ENCODE results near the gene PSMD10.

PSMD10 gene

GRCh38 chrX:108091264-108091877 is at the start of gene PSMD10, which contains the start of gene ATG4A:
Gene PSMD10, minus strand, starts transcription at chrX:108091542. Its CDS starts 22 bp downstream, at chrX:108091520.
Gene ATG4A, plus strand, starts transcription at chrX:108091778. Its CDS starts 49 bp downstream, at chrX:108091827.
- TF ChIP-seq CTCF (IDR thresholded peaks at IDR 0.05; ENCODE audit: low read length, missing control alignments) = no peak
- DNase-seq (ENCODE audit: low read depth) = peak; percentile 96
- peak within 1 kb of the TSS; percentile 79 for H3K4me3 ChIP-seq (replicated peaks; ENCODE audit: low read depth, low read length)

- no peak overlapping the region for H3K4me3 ChIP-seq (replicated peaks; ENCODE audit: low read depth, low read length)
- TF ChIP-seq CTCF (IDR thresholded peaks at IDR 0.05; ENCODE audit: low read length, missing control alignments) = peak; percentile 46
- peak; percentile 21 for DNase-seq (ENCODE audit: low read depth)
Measured at GRCh38 chrX:108138814-108139702, 47.7 kb upstream of the PSMD10 start.

GRCh38 chrX:108134724-108135123 is 43.4 kb upstream of the PSMD10 start:
- DNase-seq (ENCODE audit: low read depth) = no peak
- TF ChIP-seq CTCF (IDR thresholded peaks at IDR 0.05; ENCODE audit: low read length, missing control alignments) = no peak
- no peak overlapping the region for H3K4me3 ChIP-seq (replicated peaks; ENCODE audit: low read depth, low read length)

GRCh38 chrX:108132876-108133275 is 41.5 kb upstream of the PSMD10 start:
- no peak for TF ChIP-seq CTCF (IDR thresholded peaks at IDR 0.05; ENCODE audit: low read length, missing control alignments)
- no peak overlapping the region for H3K4me3 ChIP-seq (replicated peaks; ENCODE audit: low read depth, low read length)
- DNase-seq (ENCODE audit: low read depth) = no peak

GRCh38 chrX:108132034-108132433 is 40.7 kb upstream of the PSMD10 start:
- no peak for TF ChIP-seq CTCF (IDR thresholded peaks at IDR 0.05; ENCODE audit: low read length, missing control alignments)
- no peak overlapping the region for H3K4me3 ChIP-seq (replicated peaks; ENCODE audit: low read depth, low read length)
- no peak for DNase-seq (ENCODE audit: low read depth)

- no peak for TF ChIP-seq CTCF (IDR thresholded peaks at IDR 0.05; ENCODE audit: low read length, missing control alignments)
- no peak overlapping the region for H3K4me3 ChIP-seq (replicated peaks; ENCODE audit: low read depth, low read length)
- peak; percentile 78 for DNase-seq (ENCODE audit: low read depth)
Measured at GRCh38 chrX:108131471-108131870, 40.1 kb upstream of the PSMD10 start.
